Measurements from ENCODE around the gene SNTG2. TPM values are rescaled to one million over a fixed set of nuclear protein-coding genes. Genes with fewer than 3 reads are reported as not detected.

The SNTG2 gene
- total and polyA plus RNA-seq, 2 of the 13 experiments (the other 11 are each of a cell fraction or from before 2014, with no cell fraction given): not detected

GRCh38 chr2:1208522-1208921 is 257.9 kb downstream of the SNTG2 start:
- WGBS (ENCODE audit: low lambda C conversion rate): 18% methylated on average over 16 of the region's 18 CpGs
- Histone ChIP-seq H3K79me2 (ENCODE audit: insufficient read depth, low read length) (no peaks in the 10 kb centered on the region), H3K4me1 (ENCODE audit: insufficient read depth, low read length) (no peaks in the 10 kb centered on the region), H3K9ac (ENCODE audit: insufficient read depth, low read depth, low read length) (no peak overlapping the region), H3K27me3 (ENCODE audit: control insufficient read depth in 1 of 2, insufficient read depth in 2 of 2, low read length in 2 of 2) (peaks cover 0 to 13% of the 10 kb centered on the region in 2 experiments; a peak in 3 of 5 replicates), H3K36me3 (replicated peaks in 1 of 2; ENCODE audit: control insufficient read depth in 1 of 2, insufficient read depth in 2 of 2, low read length in 2 of 2) (no peaks in the 10 kb centered on the region), H2AFZ (ENCODE audit: low read length) (no peak overlapping the region), H3K27ac (ENCODE audit: extremely low read length, insufficient read depth, low read length) (no peak overlapping the region), H3K4me2 (ENCODE audit: low read depth, low read length) (no peak overlapping the region), H4K20me1 (ENCODE audit: insufficient read depth, low read length) (no peaks in the 10 kb centered on the region), H3K9me3 (ENCODE audit: low read length) (peaks cover 2% of the 10 kb centered on the region), H3K4me3 (replicated peaks in 1 of 3; ENCODE audit: insufficient read depth in 1 of 3, low read depth in 2 of 3, low read length in 3 of 3) (no peak overlapping the region)
- in situ Hi-C loops (cut with HindIII; ENCODE audit: extremely low pct_ligation_motif_present, low pct_unique_long_range_greater_than_20kb): no loop called here
- POLR2A ChIA-PET: no interaction called here
- intact Hi-C loops (cut with micrococcal nuclease; ENCODE audit: unreplicated experiment): no loop called here
- ATAC-seq (no peak), FAIRE-seq (no peak), DNase-seq (ENCODE audit: low spot score) (no peak)
- BruUV-seq (replicated peaks): no TSS peak
- CTCF ChIA-PET (ENCODE audit: low intra/inter-chr PET ratio, low total read pairs): no interaction called here
- no peak for TF ChIP-seq TEF (CRISPR knock-in tag; IDR thresholded peaks at IDR 0.05)
- no peak for TF ChIP-seq ZNF414 (CRISPR knock-in tag; IDR thresholded peaks at IDR 0.05)
- TF ChIP-seq GTF2F1 (IDR thresholded peaks at IDR 0.05; ENCODE audit: low read length): no peak
- no peak for TF ChIP-seq ZNF121 (CRISPR knock-in tag; IDR thresholded peaks at IDR 0.05)
- no peak for TF ChIP-seq TP53 (CRISPR knock-in tag; conservative IDR thresholded peaks at IDR 0.05)
- no peak for TF ChIP-seq SMC3 (IDR thresholded peaks at IDR 0.05; ENCODE audit: low read length)
- TF ChIP-seq ZNF296 (CRISPR knock-in tag; conservative IDR thresholded peaks at IDR 0.05): no peak
- TF ChIP-seq, protein P1, sequence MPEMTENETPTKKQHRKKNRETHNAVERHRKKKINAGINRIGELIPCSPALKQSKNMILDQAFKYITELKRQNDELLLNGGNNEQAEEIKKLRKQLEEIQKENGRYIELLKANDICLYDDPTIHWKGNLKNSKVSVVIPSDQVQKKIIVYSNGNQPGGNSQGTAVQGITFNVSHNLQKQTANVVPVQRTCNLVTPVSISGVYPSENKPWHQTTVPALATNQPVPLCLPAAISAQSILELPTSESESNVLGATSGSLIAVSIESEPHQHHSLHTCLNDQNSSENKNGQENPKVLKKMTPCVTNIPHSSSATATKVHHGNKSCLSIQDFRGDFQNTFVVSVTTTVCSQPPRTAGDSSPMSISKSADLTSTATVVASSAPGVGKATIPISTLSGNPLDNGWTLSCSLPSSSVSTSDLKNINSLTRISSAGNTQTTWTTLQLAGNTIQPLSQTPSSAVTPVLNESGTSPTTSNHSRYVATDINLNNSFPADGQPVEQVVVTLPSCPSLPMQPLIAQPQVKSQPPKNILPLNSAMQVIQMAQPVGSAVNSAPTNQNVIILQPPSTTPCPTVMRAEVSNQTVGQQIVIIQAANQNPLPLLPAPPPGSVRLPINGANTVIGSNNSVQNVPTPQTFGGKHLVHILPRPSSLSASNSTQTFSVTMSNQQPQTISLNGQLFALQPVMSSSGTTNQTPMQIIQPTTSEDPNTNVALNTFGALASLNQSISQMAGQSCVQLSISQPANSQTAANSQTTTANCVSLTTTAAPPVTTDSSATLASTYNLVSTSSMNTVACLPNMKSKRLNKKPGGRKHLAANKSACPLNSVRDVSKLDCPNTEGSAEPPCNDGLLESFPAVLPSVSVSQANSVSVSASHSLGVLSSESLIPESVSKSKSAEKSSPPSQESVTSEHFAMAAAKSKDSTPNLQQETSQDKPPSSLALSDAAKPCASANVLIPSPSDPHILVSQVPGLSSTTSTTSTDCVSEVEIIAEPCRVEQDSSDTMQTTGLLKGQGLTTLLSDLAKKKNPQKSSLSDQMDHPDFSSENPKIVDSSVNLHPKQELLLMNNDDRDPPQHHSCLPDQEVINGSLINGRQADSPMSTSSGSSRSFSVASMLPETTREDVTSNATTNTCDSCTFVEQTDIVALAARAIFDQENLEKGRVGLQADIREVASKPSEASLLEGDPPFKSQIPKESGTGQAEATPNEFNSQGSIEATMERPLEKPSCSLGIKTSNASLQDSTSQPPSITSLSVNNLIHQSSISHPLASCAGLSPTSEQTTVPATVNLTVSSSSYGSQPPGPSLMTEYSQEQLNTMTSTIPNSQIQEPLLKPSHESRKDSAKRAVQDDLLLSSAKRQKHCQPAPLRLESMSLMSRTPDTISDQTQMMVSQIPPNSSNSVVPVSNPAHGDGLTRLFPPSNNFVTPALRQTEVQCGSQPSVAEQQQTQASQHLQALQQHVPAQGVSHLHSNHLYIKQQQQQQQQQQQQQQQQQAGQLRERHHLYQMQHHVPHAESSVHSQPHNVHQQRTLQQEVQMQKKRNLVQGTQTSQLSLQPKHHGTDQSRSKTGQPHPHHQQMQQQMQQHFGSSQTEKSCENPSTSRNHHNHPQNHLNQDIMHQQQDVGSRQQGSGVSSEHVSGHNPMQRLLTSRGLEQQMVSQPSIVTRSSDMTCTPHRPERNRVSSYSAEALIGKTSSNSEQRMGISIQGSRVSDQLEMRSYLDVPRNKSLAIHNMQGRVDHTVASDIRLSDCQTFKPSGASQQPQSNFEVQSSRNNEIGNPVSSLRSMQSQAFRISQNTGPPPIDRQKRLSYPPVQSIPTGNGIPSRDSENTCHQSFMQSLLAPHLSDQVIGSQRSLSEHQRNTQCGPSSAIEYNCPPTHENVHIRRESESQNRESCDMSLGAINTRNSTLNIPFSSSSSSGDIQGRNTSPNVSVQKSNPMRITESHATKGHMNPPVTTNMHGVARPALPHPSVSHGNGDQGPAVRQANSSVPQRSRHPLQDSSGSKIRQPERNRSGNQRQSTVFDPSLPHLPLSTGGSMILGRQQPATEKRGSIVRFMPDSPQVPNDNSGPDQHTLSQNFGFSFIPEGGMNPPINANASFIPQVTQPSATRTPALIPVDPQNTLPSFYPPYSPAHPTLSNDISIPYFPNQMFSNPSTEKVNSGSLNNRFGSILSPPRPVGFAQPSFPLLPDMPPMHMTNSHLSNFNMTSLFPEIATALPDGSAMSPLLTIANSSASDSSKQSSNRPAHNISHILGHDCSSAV (CRISPR knock-in tag; IDR thresholded peaks at IDR 0.05; ENCODE audit: borderline replicate concordance): no peak
- peak; percentile 35 to 55; a peak in 3 of 4 replicates for TF ChIP-seq MAFK (conservative IDR thresholded peaks at IDR 0.05 in 1 of 2, IDR thresholded peaks at IDR 0.05 in 1 of 2; ENCODE audit: low read length in 2 of 2)
- TF ChIP-seq TFDP2 (CRISPR knock-in tag; IDR thresholded peaks at IDR 0.05): no peak
- no peak for TF ChIP-seq FOXK1 (CRISPR knock-in tag; IDR thresholded peaks at IDR 0.05; ENCODE audit: borderline replicate concordance, low read depth)
- 0 out of 2 replicates have a peak, but pooled peaks have one; percentile 20 for TF ChIP-seq MAFF (IDR thresholded peaks at IDR 0.05; ENCODE audit: low read depth, low read length)
- no peak for TF ChIP-seq SMYD3 (CRISPR knock-in tag; IDR thresholded peaks at IDR 0.05)
- TF ChIP-seq TGIF2 (CRISPR knock-in tag; IDR thresholded peaks at IDR 0.05): no peak
- TF ChIP-seq NR2F1 (CRISPR knock-in tag; IDR thresholded peaks at IDR 0.05): no peak
